HG02981 (cell line): Measurements from ENCODE around the gene HIPK3.

ENCODE experiments used
- ATAC-seq: cut with Tn5 transposase; IDR thresholded peaks from one replicate; pipeline ENCODE4 v1.9.1; 2021; ENCODE audit warnings: mild to moderate bottlenecking, moderate library complexity; ENCODE audit not compliant: unreplicated experiment

HIPK3 gene

DNA sequence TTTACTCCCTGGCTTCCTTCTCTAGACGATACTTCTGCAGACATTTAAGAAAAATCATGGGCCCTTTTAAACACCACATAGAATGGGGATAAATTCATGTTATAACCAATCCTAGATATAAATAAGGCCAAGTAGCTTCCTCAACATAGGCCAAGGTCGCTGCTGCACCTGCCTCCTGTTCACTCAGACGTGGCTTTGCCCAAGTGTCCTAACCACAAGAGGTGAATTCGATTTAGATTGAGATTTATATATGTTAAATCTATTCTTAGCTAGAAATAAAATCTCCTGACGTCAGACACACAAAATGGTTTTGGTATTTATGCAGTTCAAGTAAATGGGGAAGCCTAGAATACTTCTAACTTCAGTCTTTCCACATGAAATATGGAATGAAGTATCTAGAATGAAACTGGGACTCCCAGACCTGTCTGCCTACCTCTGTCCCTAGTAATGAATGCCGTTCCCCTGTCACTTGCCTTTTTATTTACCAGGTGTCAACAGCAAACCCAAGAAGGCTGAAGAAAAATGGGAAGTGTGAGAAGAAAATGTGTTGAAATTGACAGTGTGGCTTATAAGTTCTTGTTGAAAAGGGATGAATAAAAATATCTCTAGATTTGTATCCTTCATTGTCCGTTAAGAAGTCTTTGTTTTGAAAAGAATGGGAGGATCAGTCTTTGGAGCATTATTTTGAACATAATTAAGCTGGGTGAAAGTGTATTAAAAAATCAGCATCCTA is 131.8 kb downstream of the HIPK3 start:
- no peak for ATAC-seq

DNA sequence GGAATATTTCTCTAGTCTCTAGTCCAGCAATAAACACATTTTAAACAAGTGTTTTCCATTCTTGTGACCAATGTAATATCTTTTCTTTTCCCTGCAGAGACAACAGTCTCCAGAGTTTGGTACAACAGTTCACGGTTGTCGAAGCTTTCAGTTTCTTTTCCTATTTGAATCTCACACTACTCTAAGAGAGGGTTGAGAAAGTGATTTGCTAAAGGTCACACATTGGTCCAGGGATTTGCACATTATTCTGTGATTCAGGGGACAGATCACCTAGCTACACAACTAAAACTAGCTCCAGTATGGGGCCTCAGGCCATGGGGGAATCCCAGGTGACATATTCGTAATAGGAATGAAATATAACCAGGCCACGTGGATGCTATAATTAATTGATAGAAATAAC is 132.5 kb downstream of the HIPK3 start:
- no peak for ATAC-seq

DNA sequence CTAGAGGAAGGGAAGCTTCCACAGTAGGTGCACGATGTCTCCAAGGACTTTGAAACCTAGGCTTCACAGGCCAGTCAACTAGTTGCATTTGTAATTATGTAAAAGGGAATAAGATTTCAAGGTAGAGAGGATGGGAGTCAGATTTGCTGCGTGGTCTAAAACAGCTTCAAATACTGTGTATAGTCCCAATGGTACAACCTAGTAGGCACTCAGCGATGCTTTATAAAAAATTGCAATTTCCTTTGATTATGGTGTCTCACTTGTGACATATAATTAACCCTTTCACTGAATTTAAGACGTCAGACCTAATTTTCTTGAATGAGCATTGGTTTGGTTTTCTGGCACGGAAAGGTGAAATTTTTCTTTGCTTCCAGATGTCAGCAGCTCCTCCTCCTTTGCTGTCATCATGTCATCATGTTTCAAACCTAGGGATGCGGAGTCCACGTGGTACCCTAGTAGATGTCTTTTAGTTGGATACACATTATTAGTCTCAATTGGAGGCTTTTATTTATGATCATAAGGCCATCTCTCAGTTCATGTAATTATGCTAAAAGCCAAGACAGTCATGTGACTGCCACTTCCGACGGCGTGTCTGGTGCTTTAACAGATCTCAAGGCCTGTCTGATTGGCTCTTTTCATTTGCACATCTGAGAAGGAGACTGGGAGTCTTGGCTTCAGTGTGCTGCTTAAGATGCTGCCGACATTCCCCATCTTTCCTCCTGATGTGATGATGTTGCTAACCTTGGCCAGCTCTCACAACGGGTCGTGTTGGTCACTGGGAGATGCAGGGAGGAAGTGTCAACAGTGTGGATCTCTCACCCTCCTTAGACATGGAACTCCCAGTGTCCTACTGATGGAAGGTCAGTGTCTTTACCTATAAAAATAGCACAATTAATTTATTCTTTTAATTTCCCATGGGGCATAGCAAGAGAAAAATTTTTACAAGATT is 134.0 kb downstream of the HIPK3 start:
- ATAC-seq: no peak

DNA sequence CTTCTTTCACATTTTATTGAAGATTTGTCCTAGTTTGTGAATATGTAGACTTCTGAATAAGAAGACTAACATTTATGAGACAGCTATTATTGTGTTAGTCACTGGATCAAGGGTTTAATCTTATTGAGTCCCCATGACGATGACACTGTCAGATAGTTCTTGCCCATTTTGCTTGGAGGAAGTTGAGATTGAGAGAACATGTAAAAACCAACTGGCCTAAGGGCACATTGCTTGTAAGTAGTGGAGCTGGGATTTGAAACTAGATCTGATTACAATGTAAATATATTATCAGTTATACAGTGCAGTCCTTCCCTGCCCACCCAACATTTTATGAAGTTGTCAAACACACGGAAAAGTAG is 134.7 kb downstream of the HIPK3 start:
- no peak for ATAC-seq

DNA sequence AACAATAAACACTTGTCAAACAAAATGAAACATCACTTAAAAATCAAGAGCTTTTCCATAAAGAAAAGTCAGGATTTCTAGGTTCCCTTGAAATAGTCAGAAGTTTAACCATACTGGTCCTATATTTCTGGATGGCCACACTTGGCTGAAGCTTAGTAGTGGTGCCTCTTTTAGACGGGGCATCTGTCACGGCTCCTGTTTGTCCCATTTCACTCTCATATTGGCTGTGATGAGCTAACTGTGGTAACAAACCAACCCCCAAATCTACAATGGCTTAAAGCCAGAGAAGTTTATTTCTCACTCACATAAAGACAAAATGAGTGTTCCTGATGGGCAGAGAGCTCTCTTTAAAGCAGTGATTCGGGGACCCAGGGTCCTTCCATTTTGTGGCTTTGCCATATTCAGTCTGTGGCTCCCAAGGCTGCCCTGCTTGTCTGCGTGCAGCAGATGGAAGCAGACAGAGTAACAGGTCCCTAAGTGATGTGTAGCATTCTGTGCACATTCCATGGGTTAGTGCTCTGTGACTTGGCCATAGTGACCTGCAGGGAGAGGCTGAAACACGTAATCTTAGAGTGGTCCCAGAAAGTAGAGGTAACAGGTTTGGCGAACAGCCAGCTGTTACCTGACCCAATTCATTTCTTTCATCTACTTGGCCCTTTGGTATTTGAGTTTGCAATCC is 137.4 kb downstream of the HIPK3 start:
- ATAC-seq: no peak

DNA sequence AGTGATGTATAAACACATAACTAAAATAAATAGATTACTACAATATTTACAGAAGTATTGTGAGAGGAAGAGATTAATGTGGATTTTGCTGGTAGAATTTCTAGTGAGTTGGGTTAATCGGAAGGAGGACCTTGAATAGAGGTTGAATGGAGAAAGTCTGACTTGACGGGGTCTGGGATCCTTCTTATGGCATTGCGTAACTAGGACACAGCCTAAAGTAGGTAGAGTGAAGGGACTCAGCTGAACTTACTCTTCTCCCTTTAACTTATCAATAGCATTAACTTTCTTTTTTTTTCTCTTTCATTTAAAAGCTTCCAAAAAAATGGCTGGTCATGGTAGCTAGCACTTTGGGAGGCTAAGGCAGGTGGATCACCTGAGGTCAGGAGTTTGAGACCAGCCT is 139.2 kb downstream of the HIPK3 start:
- ATAC-seq: no peak

DNA sequence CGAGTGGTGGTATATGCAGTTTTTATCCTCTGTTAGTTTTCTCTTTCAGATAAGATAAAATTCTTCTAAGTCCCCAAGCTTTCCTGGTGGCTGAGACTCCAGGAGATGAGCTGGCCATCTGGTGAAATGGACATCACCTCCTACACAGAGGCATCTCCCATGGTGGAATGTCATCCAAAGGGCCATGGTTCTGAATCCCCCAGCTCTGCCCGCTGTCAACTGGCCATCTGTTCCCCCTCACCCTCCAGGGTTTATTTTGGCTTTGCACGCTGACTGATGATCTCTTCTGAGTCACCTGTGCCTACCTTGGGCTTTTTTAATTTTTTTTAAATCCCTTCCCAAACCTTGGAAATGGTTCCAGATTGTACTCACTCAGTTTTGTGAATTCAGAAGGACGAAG is 142.2 kb downstream of the HIPK3 start:
- no peak for ATAC-seq

DNA sequence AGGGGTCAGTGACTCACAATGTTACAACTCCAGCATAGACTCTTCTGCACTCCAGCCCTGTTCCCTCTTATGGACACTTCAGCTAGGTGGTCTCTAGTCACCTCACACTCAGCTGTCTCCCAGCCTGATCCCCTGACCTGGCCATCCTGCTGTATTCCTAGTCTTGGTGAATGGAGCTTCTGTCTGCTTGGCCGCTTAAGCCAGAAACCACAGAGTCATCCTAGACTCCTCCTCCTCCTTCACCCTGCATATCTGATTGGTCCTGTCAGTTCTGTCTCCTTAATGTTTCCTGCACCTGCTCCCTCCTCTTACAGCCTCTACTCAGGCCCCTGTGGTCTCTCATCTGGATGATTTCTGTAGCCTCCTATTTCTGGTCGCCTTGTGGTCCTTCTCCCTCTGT is 144.9 kb downstream of the HIPK3 start:
- ATAC-seq: no peak

DNA sequence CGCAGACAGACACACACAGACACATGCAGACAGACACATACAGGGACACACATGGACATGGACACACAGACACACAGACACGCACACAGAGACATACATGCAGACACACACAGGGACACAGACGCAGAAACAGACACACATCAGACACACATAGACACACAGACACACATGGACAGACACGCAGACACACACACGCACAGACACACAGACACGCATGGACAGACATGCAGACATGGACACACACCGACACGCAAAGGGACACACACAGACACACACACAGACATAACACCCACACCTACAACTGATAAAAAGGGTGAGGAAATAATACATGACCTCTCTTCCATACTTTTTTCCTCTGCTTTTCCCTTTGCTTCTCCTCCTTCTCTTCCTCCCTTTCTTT is 146.2 kb downstream of the HIPK3 start:
- ATAC-seq: no peak

DNA sequence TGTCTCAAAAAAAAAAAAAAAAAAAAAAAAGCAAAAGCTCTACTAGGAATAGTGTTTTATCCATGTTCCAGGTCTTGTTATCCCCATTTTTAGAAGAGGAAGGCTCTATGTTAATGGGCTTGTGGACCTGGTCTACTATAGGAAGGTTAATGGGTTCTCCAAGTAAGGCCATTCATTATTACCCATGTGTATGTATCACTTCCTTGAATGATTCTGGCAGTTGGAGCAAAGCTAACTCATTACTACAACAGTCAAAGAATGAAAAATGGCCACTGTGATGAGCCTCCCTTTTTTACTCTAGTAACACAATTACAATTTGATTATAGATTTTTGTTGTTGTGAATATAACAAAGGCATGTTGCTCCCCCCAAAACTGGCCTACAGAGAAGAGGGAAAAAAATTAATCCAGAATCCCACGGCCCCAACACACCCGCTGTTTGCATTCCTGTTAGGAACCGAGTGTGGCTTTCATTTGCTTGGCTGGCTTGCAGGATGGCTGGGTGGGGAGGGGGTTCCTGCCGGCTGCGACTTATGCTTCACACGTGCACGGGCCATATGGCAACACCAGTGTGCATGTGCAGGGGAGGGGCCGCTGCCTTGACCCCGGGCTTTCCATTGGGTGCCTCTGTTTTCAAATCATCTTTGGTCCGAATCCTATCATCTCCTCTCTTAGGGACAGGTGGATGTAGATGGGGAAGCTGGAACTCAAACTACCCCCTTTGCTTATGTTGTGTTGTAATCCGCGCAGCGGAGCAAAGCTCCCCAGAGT is 148.8 kb downstream of the HIPK3 start:
- no peak for ATAC-seq
